Activated naive CD8-positive, alpha-beta T cell treated with anti-CD3 and anti-CD28 coated beads, Interleukin-2, amount 10 ng/mL, durations not matched to agents 7 days and 5 days (primary cell): ENCODE results near the gene ACOT2. TPM values are rescaled to one million over a fixed set of nuclear protein-coding genes. Genes with fewer than 3 reads are reported as not detected.
"Not testable (repeated sequence)": the region's sequence is repeated elsewhere in the genome, so short reads cannot be mapped to it uniquely, and the experiment has no call there.

Experiments
- ATAC-seq: fragments of 150-1000 bp; cut with Tn5 transposase; one replicate; pipeline ENCODE4 v1.10.0; 2021; ENCODE audit warnings: low read depth, moderate library complexity
- POLR2A ChIA-PET: fragments of 350-600 bp; sonication (Branson Sonifier 250); formaldehyde crosslinking; loops from one replicate; lab custom pipeline; 2021; ENCODE audit warnings: antibody characterized with exemption; lab: Charles Lee
- DNase-seq: peaks from one replicate; pipeline ENCODE4 v3.0.0; 2021
- H3K27ac Mint-ChIP-seq: one replicate; pipeline ENCODE4 v1.8.0; 2022; ENCODE audit warnings: mild to moderate bottlenecking, mixed read lengths
- H3K27me3 Mint-ChIP-seq: one replicate; pipeline ENCODE4 v1.8.0; 2022; ENCODE audit warnings: mild to moderate bottlenecking, moderate library complexity, mixed read lengths
- H3K36me3 Mint-ChIP-seq: one replicate; pipeline ENCODE4 v1.8.0; 2021; ENCODE audit warnings: mild to moderate bottlenecking, mixed read lengths
- H3K4me1 Mint-ChIP-seq: one replicate; pipeline ENCODE4 v1.8.0; 2021; ENCODE audit warnings: mixed read lengths
- H3K4me3 Mint-ChIP-seq: one replicate; pipeline ENCODE4 v1.8.0; 2022; ENCODE audit warnings: mild to moderate bottlenecking, moderate library complexity, mixed read lengths
- H3K9me3 Mint-ChIP-seq: one replicate; pipeline ENCODE4 v1.8.0; 2021; ENCODE audit warnings: mixed read lengths
- total RNA-seq, 2 experiments: library from RNA; stranded (reverse); gene quantifications; one replicate each; pipeline ENCODE4 v1.2.3, GENCODE V29; 2021

The ACOT2 gene
- total RNA-seq, 2 experiments from 2014 or later = 13.4 to 14.5 TPM

GRCh38 chr14:73553845-73554244 is 15.2 kb upstream of the ACOT2 start:
- ATAC-seq = no peak
- no peak overlapping the region for H3K27ac Mint-ChIP-seq
- DNase-seq = no peak
- no peaks in the 10 kb centered on the region for H3K4me1 Mint-ChIP-seq
- H3K9me3 Mint-ChIP-seq = peaks cover 3% of the 10 kb centered on the region
- no peaks in the 10 kb centered on the region for H3K36me3 Mint-ChIP-seq
- no peak overlapping the region for H3K4me3 Mint-ChIP-seq
- POLR2A ChIA-PET = no interaction called here
- H3K27me3 Mint-ChIP-seq = peaks cover 12% of the 10 kb centered on the region

- H3K4me1 Mint-ChIP-seq, DNase-seq, H3K27me3 Mint-ChIP-seq, H3K27ac Mint-ChIP-seq, ATAC-seq, H3K4me3 Mint-ChIP-seq, H3K9me3 Mint-ChIP-seq, H3K36me3 Mint-ChIP-seq, POLR2A ChIA-PET: not testable (repeated sequence)
These were observed 11.8 kb upstream of the ACOT2 start for GRCh38 chr14:73557201-73557600.

- H3K4me1 Mint-ChIP-seq, H3K27ac Mint-ChIP-seq, DNase-seq, ATAC-seq, POLR2A ChIA-PET, H3K27me3 Mint-ChIP-seq, H3K36me3 Mint-ChIP-seq, H3K4me3 Mint-ChIP-seq: not testable (repeated sequence)
- peaks cover 12% of the 10 kb centered on the region for H3K9me3 Mint-ChIP-seq
These were observed 10.8 kb upstream of the ACOT2 start for GRCh38 chr14:73558238-73558637.

- DNase-seq, POLR2A ChIA-PET: not testable (repeated sequence)
These were observed 6.8 kb upstream of the ACOT2 start for GRCh38 chr14:73562256-73562655.

DNA sequence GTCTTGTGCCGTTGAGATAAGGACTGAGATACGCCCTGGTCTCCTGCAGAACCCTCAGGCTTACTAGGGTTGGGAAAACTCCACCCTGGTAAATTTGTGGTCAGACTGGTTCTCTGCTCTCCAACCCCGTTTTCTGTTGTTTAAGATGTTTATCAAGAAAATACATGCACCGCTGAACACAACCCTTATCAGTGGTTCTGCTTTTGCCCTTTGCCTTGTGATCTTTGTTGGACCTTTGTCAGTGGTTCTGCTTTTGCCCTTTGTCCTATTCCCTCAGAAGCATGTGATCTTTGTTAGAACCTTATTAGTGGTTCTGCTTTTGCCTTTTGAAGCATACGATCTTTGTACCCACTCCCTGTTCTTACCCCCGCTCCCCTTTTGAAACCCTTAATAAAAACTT is 6.3 kb upstream of the ACOT2 start:
- H3K4me3 Mint-ChIP-seq, H3K27me3 Mint-ChIP-seq, H3K9me3 Mint-ChIP-seq, POLR2A ChIA-PET, DNase-seq, ATAC-seq, H3K27ac Mint-ChIP-seq: not testable (repeated sequence)
- Mint-ChIP-seq H3K36me3 (peaks cover 21% of the 10 kb centered on the region), H3K4me1 (peaks cover 20% of the 10 kb centered on the region)

More at GRCh38 chr14:73562256-73562655, 6.8 kb upstream of the ACOT2 start:
- Mint-ChIP-seq H3K4me1 (peaks cover 15% of the 10 kb centered on the region), H3K36me3 (peaks cover 21% of the 10 kb centered on the region)
- ATAC-seq, H3K9me3 Mint-ChIP-seq, H3K27me3 Mint-ChIP-seq, H3K27ac Mint-ChIP-seq, H3K4me3 Mint-ChIP-seq: not testable (repeated sequence)

DNA sequence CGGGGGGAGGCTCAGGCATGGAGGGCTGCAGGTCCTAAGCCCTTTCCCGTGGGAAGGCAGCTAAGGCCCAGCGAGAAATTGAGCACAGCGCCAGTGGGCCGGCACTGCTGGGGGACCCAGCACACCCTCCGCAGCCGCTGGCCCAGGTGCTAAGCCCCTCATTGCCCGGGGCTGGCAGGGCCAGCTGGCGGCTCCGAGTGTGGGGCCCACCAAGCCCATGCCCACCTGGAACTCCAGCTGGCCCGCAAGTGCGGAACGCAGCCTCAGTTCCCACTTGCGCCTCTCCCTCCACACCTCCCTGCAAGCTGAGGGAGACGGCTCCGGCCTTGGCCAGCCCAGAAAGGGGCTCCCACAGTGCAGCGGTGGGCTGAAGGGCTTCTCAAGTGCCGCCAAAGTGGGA is 2.6 kb upstream of the ACOT2 start:
- not testable (repeated sequence) for DNase-seq
- Mint-ChIP-seq H3K4me1 (peaks cover 37% of the 10 kb centered on the region), H3K36me3 (peaks cover 21% of the 10 kb centered on the region)

DNA sequence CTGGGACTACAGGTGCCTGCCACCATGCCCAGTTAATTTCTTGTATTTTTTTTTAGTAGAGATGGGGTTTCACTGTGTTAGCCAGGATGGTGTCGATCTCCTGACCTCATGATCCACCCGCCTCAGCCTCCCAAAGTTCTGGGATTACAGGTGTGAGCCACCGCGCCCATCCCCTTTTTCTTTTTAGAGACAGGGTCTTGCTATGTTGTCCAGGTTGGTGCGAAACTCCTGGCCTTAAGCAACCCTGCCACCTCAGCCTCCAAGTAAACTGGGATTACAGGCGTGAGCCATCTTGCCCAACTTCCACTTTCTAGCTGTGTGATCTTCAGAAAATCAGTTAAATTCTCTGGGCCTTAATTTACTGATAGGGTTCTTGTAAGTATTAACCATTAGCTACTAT is 2.1 kb upstream of the ACOT2 start:
- H3K27me3 Mint-ChIP-seq, ATAC-seq, H3K9me3 Mint-ChIP-seq, DNase-seq: not testable (repeated sequence)
- peak overlapping the region; percentile 95 for H3K4me3 Mint-ChIP-seq
- peak overlapping the region; percentile 12 for H3K27ac Mint-ChIP-seq
- POLR2A ChIA-PET = interaction anchor here (1.3 to 1.5 kb wide), 2 partner anchors 58 to 76 kb away, joined by 3 to 4 read pairs; partner anchors contain the start of gene RIOX1
- peaks cover 16% of the 10 kb centered on the region for H3K36me3 Mint-ChIP-seq
- H3K4me1 Mint-ChIP-seq = peaks cover 34% of the 10 kb centered on the region

More for the DNA sequence above, 2.6 kb upstream of the ACOT2 start:
- not testable (repeated sequence) for H3K27ac Mint-ChIP-seq, ATAC-seq, H3K27me3 Mint-ChIP-seq, H3K4me3 Mint-ChIP-seq, H3K9me3 Mint-ChIP-seq
- POLR2A ChIA-PET = interaction anchor here (0.6 to 1.5 kb wide), 3 partner anchors 57 to 106 kb away, joined by 3 to 5 read pairs (median 4); partner anchors contain the start of gene RIOX1

- Mint-ChIP-seq H3K4me1 (peaks cover 33% of the 10 kb centered on the region), H3K27me3 (no peaks in the 10 kb centered on the region), H3K36me3 (peaks cover 18% of the 10 kb centered on the region), H3K27ac (peak overlapping the region; percentile 98), H3K9me3 (peaks cover 5% of the 10 kb centered on the region), H3K4me3 (peak overlapping the region; percentile 95)
- ATAC-seq = no peak
- POLR2A ChIA-PET = interaction anchor here (1.3 to 3.7 kb wide), 3 partner anchors 58 to 77 kb away, joined by 3 to 23 read pairs (median 4); partner anchors contain the start of gene RIOX1
- no peak for DNase-seq
These were observed 1.7 kb upstream of the ACOT2 start for GRCh38 chr14:73567358-73567757.

DNA sequence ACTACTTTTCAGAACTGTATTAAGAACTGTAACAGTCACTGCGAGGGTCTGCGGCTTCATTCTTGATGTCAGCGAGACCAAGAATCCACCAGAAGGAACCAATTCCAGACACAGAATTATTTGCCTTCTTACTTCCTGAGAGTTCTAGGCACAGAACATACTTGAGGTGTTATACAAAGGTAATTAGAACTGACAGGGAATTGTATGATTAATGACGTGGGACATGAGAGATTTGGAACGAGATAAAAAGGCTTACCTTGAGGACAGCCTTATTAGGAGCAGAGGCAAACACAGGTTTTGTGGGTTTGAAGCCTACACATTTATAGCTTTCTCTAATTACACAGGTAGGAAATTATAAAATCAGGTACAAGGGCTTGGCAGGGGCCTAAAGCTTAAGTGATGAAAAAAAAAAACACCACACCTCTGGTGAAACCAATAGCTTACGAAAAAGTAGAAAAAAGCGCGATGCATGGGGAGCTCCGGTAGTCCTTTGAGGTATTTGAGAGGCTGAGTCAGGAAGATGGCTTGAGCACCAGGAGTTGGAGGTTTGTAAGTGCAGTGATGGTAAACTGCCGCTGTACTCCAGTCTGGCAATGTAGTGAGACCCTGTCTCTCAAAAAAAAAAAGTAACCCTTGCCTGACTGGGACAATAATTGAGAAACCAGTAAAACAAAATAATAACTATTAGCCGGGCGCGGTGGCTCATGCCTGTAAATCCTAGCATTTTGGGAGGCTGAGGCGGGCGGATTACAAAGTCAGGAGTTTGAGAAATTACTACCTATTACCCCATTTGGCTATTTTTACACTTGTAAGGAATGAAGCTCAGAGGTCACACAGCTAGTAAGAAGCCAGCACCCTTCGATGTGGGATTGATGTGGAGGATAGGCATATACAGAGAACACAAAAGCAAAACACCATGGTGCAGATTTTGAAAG is 795 bp upstream of the ACOT2 start:
- ATAC-seq = no peak
- H3K4me1 Mint-ChIP-seq = peaks cover 33% of the 10 kb centered on the region
- peak overlapping the region; percentile 95 for H3K4me3 Mint-ChIP-seq
- H3K36me3 Mint-ChIP-seq = peaks cover 15% of the 10 kb centered on the region
- H3K9me3 Mint-ChIP-seq = no peaks in the 10 kb centered on the region
- no peaks in the 10 kb centered on the region for H3K27me3 Mint-ChIP-seq
- no peak for DNase-seq
- POLR2A ChIA-PET = interaction anchor here (0.6 to 3.7 kb wide), 18 partner anchors 10 to 516 kb away, joined by 3 to 23 read pairs (median 4); partner anchors contain the start of genes ACOT1, ACOT4, ACOT6 and ALDH6A1
- H3K27ac Mint-ChIP-seq = peak overlapping the region; percentile 98

DNA sequence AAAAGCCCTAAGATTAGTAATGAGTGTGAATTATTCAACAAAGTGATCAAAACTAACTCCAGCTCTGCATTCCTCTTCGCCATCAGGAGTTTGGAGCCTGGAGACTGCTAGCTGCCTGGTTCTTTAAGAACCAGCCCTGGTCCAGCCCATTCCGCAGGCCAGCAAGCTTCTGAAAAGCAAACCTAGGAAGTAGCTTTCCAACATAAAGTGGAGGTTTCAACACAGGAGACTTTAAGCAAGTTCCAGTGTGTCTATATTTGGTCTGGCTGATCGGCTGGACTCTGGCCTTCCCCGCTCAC is 178 bp upstream of the ACOT2 start:
- peak overlapping the region; percentile 95 for H3K4me3 Mint-ChIP-seq
- not testable (repeated sequence) for DNase-seq, H3K27me3 Mint-ChIP-seq, H3K9me3 Mint-ChIP-seq, ATAC-seq
- H3K36me3 Mint-ChIP-seq = peaks cover 19% of the 10 kb centered on the region
- peak overlapping the region; percentile 98 for H3K27ac Mint-ChIP-seq
- POLR2A ChIA-PET = interaction anchor here (0.5 to 3.7 kb wide), 17 partner anchors 9 to 516 kb away, joined by 3 to 23 read pairs (median 4); partner anchors contain the start of genes ACOT4, ACOT6, ALDH6A1 and DNAL1
- H3K4me1 Mint-ChIP-seq = peaks cover 33% of the 10 kb centered on the region

DNA sequence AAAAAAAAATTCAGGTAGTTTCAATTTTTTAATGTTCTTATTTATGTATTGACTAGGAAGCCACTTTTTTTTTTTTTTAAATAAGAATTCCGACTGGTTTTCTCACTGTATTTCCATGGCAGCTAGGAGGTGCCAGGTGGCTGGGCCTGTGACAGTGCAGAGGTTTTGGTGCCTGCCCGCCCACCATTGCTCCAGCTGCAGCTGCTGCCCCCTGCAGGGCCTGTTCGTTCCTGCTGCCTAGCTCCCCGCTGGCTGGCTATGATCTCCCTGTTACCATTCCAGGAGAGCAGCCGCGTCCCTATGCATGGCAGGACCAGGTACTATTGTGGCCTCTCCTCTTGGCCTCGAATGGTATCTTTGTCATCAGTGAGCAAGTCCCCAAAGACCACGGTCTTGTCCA is 1.9 kb downstream of the ACOT2 start:
- H3K4me3 Mint-ChIP-seq = peak overlapping the region; percentile 32
- H3K36me3 Mint-ChIP-seq = peaks cover 18% of the 10 kb centered on the region
- H3K9me3 Mint-ChIP-seq, H3K27ac Mint-ChIP-seq, H3K27me3 Mint-ChIP-seq: not testable (repeated sequence)
- ATAC-seq (peak; percentile 67), DNase-seq (peak; percentile 74)
- peaks cover 26% of the 10 kb centered on the region for H3K4me1 Mint-ChIP-seq
- POLR2A ChIA-PET = interaction anchor here (0.5 to 3.7 kb wide), 6 partner anchors 21 to 629 kb away, joined by 3 to 23 read pairs (median 4); partner anchors contain the start of genes ACOT4, ACOT6, COQ6 and FAM161B

- ATAC-seq, H3K4me3 Mint-ChIP-seq, H3K9me3 Mint-ChIP-seq, DNase-seq, POLR2A ChIA-PET, H3K27ac Mint-ChIP-seq, H3K27me3 Mint-ChIP-seq: not testable (repeated sequence)
- peaks cover 17% of the 10 kb centered on the region for H3K36me3 Mint-ChIP-seq
- peaks cover 14% of the 10 kb centered on the region for H3K4me1 Mint-ChIP-seq
These were observed 4.0 kb downstream of the ACOT2 start for GRCh38 chr14:73573034-73573433.

- not testable (repeated sequence) for H3K27me3 Mint-ChIP-seq
These were observed 4.7 kb downstream of the ACOT2 start for GRCh38 chr14:73573740-73574139.

More at GRCh38 chr14:73573740-73574139, 4.7 kb downstream of the ACOT2 start:
- H3K9me3 Mint-ChIP-seq, ATAC-seq, H3K4me1 Mint-ChIP-seq, H3K4me3 Mint-ChIP-seq, POLR2A ChIA-PET, DNase-seq, H3K27ac Mint-ChIP-seq: not testable (repeated sequence)
- peaks cover 20% of the 10 kb centered on the region for H3K36me3 Mint-ChIP-seq
